GM12865 (cell line): ENCODE data around the gene FBXO8.

Experiments
- DNase-seq: peaks from one replicate; pipeline ENCODE4 v3.0.0; 2010; ENCODE audit warnings: low read depth
- H3K4me3 ChIP-seq: 2 replicates; pipeline ENCODE4 v1.5.1; 2011; ENCODE audit warnings: mild to moderate bottlenecking, low read depth, low read length, control low read depth
- TF ChIP-seq, protein P1 (sequence below): IDR thresholded peaks from 2 replicates; pipeline ENCODE4 v1.5.1; 2011; ENCODE audit warnings: low read length, control low read depth, low read depth, inconsistent platforms; ENCODE audit not compliant: insufficient read depth; ENCODE audit errors: missing control alignments

Gene FBXO8

DNA sequence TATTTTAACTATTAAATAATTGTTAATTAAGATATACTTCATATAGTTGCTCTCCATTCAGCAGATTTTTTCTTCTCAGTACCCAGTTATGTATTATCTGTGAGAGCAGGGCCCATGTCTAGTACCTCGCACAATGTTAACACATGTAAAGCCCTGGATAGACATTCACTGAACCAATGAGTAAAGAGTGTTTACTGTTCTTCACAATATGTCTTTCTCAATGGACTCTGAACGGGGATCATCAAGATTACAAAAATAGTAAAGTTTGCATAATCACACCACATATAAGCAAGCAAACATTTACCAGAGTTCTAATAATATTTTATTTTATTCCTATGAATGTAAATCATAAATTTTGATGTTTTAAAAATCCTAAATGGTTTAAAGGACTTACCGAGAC, 47.1 kb downstream of the FBXO8 start:
- H3K4me3 ChIP-seq: no peak overlapping the region
- DNase-seq: no peak
- TF ChIP-seq, protein P1, sequence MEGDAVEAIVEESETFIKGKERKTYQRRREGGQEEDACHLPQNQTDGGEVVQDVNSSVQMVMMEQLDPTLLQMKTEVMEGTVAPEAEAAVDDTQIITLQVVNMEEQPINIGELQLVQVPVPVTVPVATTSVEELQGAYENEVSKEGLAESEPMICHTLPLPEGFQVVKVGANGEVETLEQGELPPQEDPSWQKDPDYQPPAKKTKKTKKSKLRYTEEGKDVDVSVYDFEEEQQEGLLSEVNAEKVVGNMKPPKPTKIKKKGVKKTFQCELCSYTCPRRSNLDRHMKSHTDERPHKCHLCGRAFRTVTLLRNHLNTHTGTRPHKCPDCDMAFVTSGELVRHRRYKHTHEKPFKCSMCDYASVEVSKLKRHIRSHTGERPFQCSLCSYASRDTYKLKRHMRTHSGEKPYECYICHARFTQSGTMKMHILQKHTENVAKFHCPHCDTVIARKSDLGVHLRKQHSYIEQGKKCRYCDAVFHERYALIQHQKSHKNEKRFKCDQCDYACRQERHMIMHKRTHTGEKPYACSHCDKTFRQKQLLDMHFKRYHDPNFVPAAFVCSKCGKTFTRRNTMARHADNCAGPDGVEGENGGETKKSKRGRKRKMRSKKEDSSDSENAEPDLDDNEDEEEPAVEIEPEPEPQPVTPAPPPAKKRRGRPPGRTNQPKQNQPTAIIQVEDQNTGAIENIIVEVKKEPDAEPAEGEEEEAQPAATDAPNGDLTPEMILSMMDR: no peak

DNA sequence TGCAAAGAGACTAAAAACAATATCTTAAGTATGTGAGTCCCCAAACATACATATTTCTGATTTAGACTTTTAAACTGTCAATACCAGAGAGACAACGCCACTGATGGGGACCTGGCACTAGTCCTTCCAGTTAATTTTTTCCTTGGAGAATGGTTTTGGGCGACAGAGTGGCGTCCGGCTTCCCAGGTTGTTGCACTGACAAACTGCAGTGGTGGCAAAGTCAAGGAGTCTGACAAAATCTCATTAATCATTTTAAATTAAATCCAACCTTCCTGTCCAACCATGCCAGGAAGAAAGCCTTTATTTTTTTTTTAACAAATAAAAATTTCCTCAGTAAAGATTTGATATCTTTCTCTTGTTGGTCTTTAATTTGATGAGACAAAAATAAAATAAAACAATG, 52.8 kb downstream of the FBXO8 start:
- H3K4me3 ChIP-seq: no peak overlapping the region
- TF ChIP-seq, protein P1: no peak
- no peak for DNase-seq

DNA sequence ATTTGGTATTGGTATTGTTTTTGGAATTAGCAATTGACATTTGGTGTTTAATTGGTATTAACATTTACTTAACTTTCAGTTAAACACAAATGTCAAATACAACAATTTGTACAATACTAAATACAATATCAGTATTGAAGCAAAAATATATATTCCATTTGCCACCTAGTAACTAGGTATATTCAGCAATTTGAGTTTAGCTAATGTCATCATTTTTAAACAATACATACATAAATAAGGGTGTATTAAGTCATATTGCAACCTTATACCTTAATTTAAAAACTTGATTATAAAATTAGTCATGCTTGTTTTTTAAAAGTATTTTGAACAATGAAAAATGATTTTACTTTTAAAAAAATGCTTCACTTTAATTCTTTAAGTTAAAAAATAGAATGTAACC, 53.3 kb downstream of the FBXO8 start:
- TF ChIP-seq, protein P1: no peak

DNA sequence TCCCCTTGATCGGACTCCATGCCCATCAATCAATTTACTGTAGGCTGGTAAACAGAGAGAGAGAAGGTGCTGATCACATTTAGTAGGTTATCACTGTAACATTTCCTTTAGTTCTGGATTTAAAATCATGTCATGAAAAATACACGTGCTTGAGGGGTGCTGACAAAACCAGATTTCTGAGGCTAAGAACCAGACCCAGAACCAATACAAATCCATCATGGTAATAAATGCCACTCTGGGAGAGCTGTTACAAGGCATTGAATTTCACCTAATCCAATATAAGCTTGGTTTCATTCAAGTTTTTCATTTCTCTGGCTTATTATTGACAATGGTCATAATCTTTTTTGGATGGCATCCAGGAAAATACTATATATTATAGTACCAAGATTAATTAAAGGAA, 54.5 kb downstream of the FBXO8 start:
- no peak overlapping the region for H3K4me3 ChIP-seq
- TF ChIP-seq, protein P1: no peak
- no peak for DNase-seq

More for the DNA sequence above, 53.3 kb downstream of the FBXO8 start:
- no peak overlapping the region for H3K4me3 ChIP-seq
- no peak for DNase-seq

DNA sequence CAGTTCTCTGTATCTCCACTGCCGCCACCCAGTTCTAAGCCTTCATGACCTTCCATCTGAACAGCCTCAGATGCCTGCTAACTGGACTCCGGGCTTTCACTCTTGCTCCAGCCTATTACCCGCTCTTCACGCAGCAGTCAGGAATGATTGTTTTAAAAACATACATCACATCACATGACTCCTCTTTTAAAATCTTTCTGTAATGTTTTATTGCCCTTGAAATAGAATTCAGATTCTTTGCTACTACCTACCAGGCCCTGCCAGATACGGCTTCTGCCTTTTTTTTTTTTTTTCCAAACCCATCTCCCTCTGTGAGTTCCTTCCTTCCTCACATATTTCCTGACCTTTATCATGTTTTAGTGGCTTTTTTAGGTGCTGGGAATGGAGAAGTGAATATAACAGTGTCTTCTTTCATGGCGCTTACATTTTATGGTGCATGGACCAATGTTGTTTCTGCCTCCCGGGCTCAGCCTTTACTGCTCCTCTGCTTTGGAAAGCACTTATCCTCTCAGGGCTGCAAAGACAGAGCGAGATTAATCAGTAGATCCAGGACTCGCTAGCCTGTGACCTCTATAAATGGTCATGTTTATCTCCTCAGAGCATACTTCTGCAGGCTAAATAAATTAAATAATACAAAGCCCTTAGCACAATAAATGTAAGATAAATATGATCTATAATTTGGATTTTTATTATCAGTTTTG, 58.0 kb downstream of the FBXO8 start:
- no peak overlapping the region for H3K4me3 ChIP-seq
- no peak for DNase-seq
- TF ChIP-seq, protein P1: no peak

DNA sequence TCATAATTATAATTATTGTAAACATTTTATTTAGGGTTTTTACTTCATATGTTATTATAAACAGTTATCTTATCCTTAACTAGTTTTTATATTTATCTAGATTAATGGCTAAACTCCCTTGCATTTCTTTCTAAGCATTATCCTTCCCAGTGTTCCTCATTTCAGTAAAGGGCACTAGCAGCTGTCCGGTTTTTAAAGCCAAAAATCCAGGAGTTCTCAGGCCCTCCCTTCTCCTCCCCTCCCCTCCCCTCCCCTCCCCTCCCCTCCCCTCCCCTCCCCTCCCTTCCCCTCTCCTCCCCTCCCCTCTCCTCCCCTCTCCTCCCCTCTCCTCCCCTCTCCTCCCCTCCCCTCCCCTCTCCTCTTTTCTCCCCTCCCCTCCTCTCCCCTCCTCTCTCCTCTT, 58.9 kb downstream of the FBXO8 start:
- H3K4me3 ChIP-seq: no peak overlapping the region
- TF ChIP-seq, protein P1: no peak
- no peak for DNase-seq
